ENCODE data around the gene MLF1. TPM values are rescaled to one million over a fixed set of nuclear protein-coding genes. Genes with fewer than 3 reads are reported as not detected.
"Not testable (repeated sequence)": the region's sequence is repeated elsewhere in the genome, so short reads cannot be mapped to it uniquely, and the experiment has no call there.

The MLF1 gene
- total RNA-seq, 4 donors from 2014 or later: 11.2 to 22.8 (median 15.4) TPM

GRCh38 chr3:158532099-158532734 is 38.8 kb upstream of the MLF1 start:
- DNase-seq: no peak
- intact Hi-C loops (cut with DNase I): no loop called here
- Histone ChIP-seq H3K27me3 (no peaks in the 10 kb centered on the region), H3K4me1 (no peaks in the 10 kb centered on the region), H3K9me3 (no peaks in the 10 kb centered on the region), H3K27ac (no peak overlapping the region), H3K36me3 (no peaks in the 10 kb centered on the region), H3K4me3 (replicated peaks in 1 of 3) (no peak overlapping the region)
- TF ChIP-seq POLR2A (IDR thresholded peaks at IDR 0.05): no peak
- TF ChIP-seq CTCF (IDR thresholded peaks at IDR 0.05): peak in 2 of 6 experiments; percentile 15 to 43

- H3K36me3 ChIP-seq: no peaks in the 10 kb centered on the region
- no peak overlapping the region for H3K4me3 ChIP-seq (replicated peaks in 1 of 3)
- WGBS, 2 donors: 88 to 89% methylated on average over 2 of the region's 2 CpGs
- DNase-seq: no peak
- H3K4me1 ChIP-seq: no peaks in the 10 kb centered on the region
- no peaks in the 10 kb centered on the region for H3K9me3 ChIP-seq
- intact Hi-C loops (cut with DNase I): no loop called here
- no peak for TF ChIP-seq CTCF (IDR thresholded peaks at IDR 0.05)
- no peak for TF ChIP-seq POLR2A (IDR thresholded peaks at IDR 0.05)
- H3K27ac ChIP-seq: no peak overlapping the region
- no peaks in the 10 kb centered on the region for H3K27me3 ChIP-seq
These were observed 35.1 kb upstream of the MLF1 start for GRCh38 chr3:158535918-158536317.

- H3K4me3 ChIP-seq (replicated peaks in 1 of 3): no peak overlapping the region
- WGBS, 2 donors: 72 to 73% methylated on average over 3 of the region's 3 CpGs
- H3K27me3 ChIP-seq: no peaks in the 10 kb centered on the region
- no peaks in the 10 kb centered on the region for H3K9me3 ChIP-seq
- TF ChIP-seq CTCF (IDR thresholded peaks at IDR 0.05) (peak in 4 of 6 experiments; percentile 15 to 46 (median 32)), POLR2A (IDR thresholded peaks at IDR 0.05) (no peak)
- no peaks in the 10 kb centered on the region for H3K4me1 ChIP-seq
- intact Hi-C loops (cut with DNase I): no loop called here
- no peak overlapping the region for H3K27ac ChIP-seq
- peak; percentile 20 to 37 for DNase-seq
- H3K36me3 ChIP-seq: no peaks in the 10 kb centered on the region
These were observed 31.5 kb upstream of the MLF1 start for GRCh38 chr3:158539414-158540014.

- H3K4me3 ChIP-seq (replicated peaks in 1 of 3): no peak overlapping the region
- DNase-seq: no peak
- H3K9me3 ChIP-seq: no peaks in the 10 kb centered on the region
- no peaks in the 10 kb centered on the region for H3K4me1 ChIP-seq
- no peaks in the 10 kb centered on the region for H3K36me3 ChIP-seq
- no peak for TF ChIP-seq CTCF (IDR thresholded peaks at IDR 0.05)
- TF ChIP-seq POLR2A (IDR thresholded peaks at IDR 0.05): no peak
- intact Hi-C loops (cut with DNase I): no loop called here
- no peaks in the 10 kb centered on the region for H3K27me3 ChIP-seq
- 97 to 100% methylated on average over 1 of the region's 1 CpG for WGBS, 2 donors
- H3K27ac ChIP-seq: no peak overlapping the region
These were observed 30.9 kb upstream of the MLF1 start for GRCh38 chr3:158540066-158540465.

GRCh38 chr3:158548691-158549090 is 22.3 kb upstream of the MLF1 start:
- no peaks in the 10 kb centered on the region for H3K9me3 ChIP-seq
- no peak overlapping the region for H3K27ac ChIP-seq
- no peak for DNase-seq
- TF ChIP-seq POLR2A (IDR thresholded peaks at IDR 0.05) (no peak), CTCF (IDR thresholded peaks at IDR 0.05) (no peak)
- H3K4me1 ChIP-seq: no peaks in the 10 kb centered on the region
- H3K36me3 ChIP-seq: no peaks in the 10 kb centered on the region
- intact Hi-C loops (cut with DNase I): no loop called here
- WGBS, 2 donors: 90 to 91% methylated on average over 4 of the region's 4 CpGs
- no peaks in the 10 kb centered on the region for H3K27me3 ChIP-seq
- no peak overlapping the region for H3K4me3 ChIP-seq (replicated peaks in 1 of 3)

- H3K9me3 ChIP-seq; H3K27me3 ChIP-seq; H3K27ac ChIP-seq; H3K4me3 ChIP-seq (replicated peaks in 1 of 3); H3K36me3 ChIP-seq; intact Hi-C loops (cut with DNase I); DNase-seq; H3K4me1 ChIP-seq: not testable (repeated sequence)
- WGBS, 2 donors: 97 to 98% methylated on average over 9 of the region's 9 CpGs
These were observed 21.1 kb upstream of the MLF1 start for GRCh38 chr3:158549938-158550337.
